WTC11 (cell line): ENCODE measurements around the gene NOTCH4. TPM values are rescaled to one million over a fixed set of nuclear protein-coding genes. Genes with fewer than 3 reads are reported as not detected.
A peak's percentile ranks its signal among the peaks of the same experiment; 100 is the strongest.

ENCODE experiments used
- ATAC-seq: fragments of 200-7000 bp; cut with Tn5 transposase; 2 replicates; pipeline ENCODE4 v1.10.0; 2021; ENCODE audit warnings: mild to moderate bottlenecking, moderate library complexity
- CTCF ChIA-PET: fragments of 300-600 bp; sonication (Branson Sonifier 250); formaldehyde crosslinking; loops from one replicate; lab custom pipeline; 2021; ENCODE audit warnings: antibody characterized with exemption; lab: Charles Lee
- POLR2A ChIA-PET: fragments of 350-600 bp; sonication (Branson Sonifier 250); formaldehyde crosslinking; loops from one replicate; lab custom pipeline; 2021; ENCODE audit warnings: antibody characterized with exemption; lab: Charles Lee
- DNase-seq: peaks from one replicate; pipeline ENCODE4 v3.0.0; 2021; ENCODE audit warnings: low spot score
- H3K27ac Mint-ChIP-seq: 2 replicates; pipeline ENCODE4 v1.8.0; 2021; ENCODE audit warnings: mixed read lengths
- H3K27me3 Mint-ChIP-seq: 2 replicates; pipeline ENCODE4 v1.8.0; 2021; ENCODE audit warnings: low read depth, mild to moderate bottlenecking, moderate library complexity, mixed read lengths
- H3K36me3 Mint-ChIP-seq: 2 replicates; pipeline ENCODE4 v1.8.0; 2021; ENCODE audit warnings: mixed read lengths
- H3K4me1 Mint-ChIP-seq: 2 replicates; pipeline ENCODE4 v1.8.0; 2022; ENCODE audit warnings: mixed read lengths
- H3K4me3 Mint-ChIP-seq: 2 replicates; pipeline ENCODE4 v1.8.0; 2021; ENCODE audit warnings: mild to moderate bottlenecking, moderate library complexity, mixed read lengths
- H3K9me3 Mint-ChIP-seq: 2 replicates; pipeline ENCODE4 v1.8.0; 2021; ENCODE audit warnings: mixed read lengths
- CBFB ChIP-seq: sonication (generic); formaldehyde crosslinking; IDR thresholded peaks from 2 replicates; pipeline ENCODE4 v1.8.1; 2022; ENCODE audit warnings: mild to moderate bottlenecking, low read depth, missing genetic modification reagents
- FOXK1 ChIP-seq: sonication (generic); formaldehyde crosslinking; IDR thresholded peaks from 2 replicates; pipeline ENCODE4 v1.8.0; 2022; ENCODE audit warnings: mild to moderate bottlenecking, moderate library complexity, missing genetic modification reagents
- GABPB1 ChIP-seq: sonication (generic); formaldehyde crosslinking; IDR thresholded peaks from 2 replicates; pipeline ENCODE4 v1.8.1; 2023; ENCODE audit warnings: mild to moderate bottlenecking, missing genetic modification reagents
- JUN ChIP-seq: sonication (generic); formaldehyde crosslinking; IDR thresholded peaks from 2 replicates; pipeline ENCODE4 v1.8.0; 2023; ENCODE audit warnings: mild to moderate bottlenecking, missing genetic modification reagents
- NFYB ChIP-seq: sonication (generic); formaldehyde crosslinking; conservative IDR thresholded peaks from 2 replicates; pipeline ENCODE4 v1.8.0; 2022; ENCODE audit warnings: low read depth, missing genetic modification reagents
- OVOL2 ChIP-seq: fragments of 250-450 bp; sonication (Bioruptor Pico); IDR thresholded peaks from 2 replicates; pipeline ENCODE4 v1.9.0; 2021; ENCODE audit warnings: mild to moderate bottlenecking, borderline replicate concordance
- RORB ChIP-seq: fragments of 250-450 bp; sonication (Bioruptor Pico); IDR thresholded peaks from 2 replicates; pipeline ENCODE4 v1.9.0; 2021; ENCODE audit warnings: mild to moderate bottlenecking
- SP1 ChIP-seq: sonication (generic); formaldehyde crosslinking; conservative IDR thresholded peaks from 2 replicates; pipeline ENCODE4 v1.8.1; 2022; ENCODE audit warnings: missing genetic modification reagents
- TCF7 ChIP-seq: sonication (generic); formaldehyde crosslinking; IDR thresholded peaks from 2 replicates; pipeline ENCODE4 v1.8.0; 2022; ENCODE audit warnings: mild to moderate bottlenecking, low read depth, missing genetic modification reagents, moderate library complexity
- ZNF219 ChIP-seq: sonication (generic); formaldehyde crosslinking; IDR thresholded peaks from 2 replicates; pipeline ENCODE4 v1.8.0; 2023; ENCODE audit warnings: missing genetic modification reagents, mild to moderate bottlenecking, borderline replicate concordance
- ZNF317 ChIP-seq: sonication (generic); formaldehyde crosslinking; IDR thresholded peaks from 2 replicates; pipeline ENCODE4 v1.8.1; 2023; ENCODE audit warnings: low read depth, mild to moderate bottlenecking, moderate library complexity, missing genetic modification reagents, borderline replicate concordance
- total RNA-seq: library from RNA; stranded (reverse); gene quantifications from 3 replicates; pipeline ENCODE4 v1.2.3, GENCODE V29; 2021
- TF ChIP-seq, protein P1 (sequence below): sonication (generic); formaldehyde crosslinking; IDR thresholded peaks from 2 replicates; pipeline ENCODE4 v1.8.0; 2022; ENCODE audit warnings: mild to moderate bottlenecking, missing genetic modification reagents
- TF ChIP-seq, protein P2 (sequence below): sonication (generic); formaldehyde crosslinking; IDR thresholded peaks from 2 replicates; pipeline ENCODE4 v1.8.0; 2022; ENCODE audit warnings: mild to moderate bottlenecking, missing genetic modification reagents
- TF ChIP-seq, protein P3 (sequence below): fragments of 250-450 bp; sonication (Bioruptor Pico); IDR thresholded peaks from 2 replicates; pipeline ENCODE4 v2.1.2; 2022; ENCODE audit warnings: mild to moderate bottlenecking, moderate library complexity
- TF ChIP-seq, protein P4 (sequence below): sonication (generic); formaldehyde crosslinking; IDR thresholded peaks from 2 replicates; pipeline ENCODE4 v1.8.0; 2023; ENCODE audit warnings: missing genetic modification reagents
- TF ChIP-seq, protein P5 (sequence below): sonication (generic); formaldehyde crosslinking; IDR thresholded peaks from 2 replicates; pipeline ENCODE4 v1.8.0; 2022; ENCODE audit warnings: mild to moderate bottlenecking, missing genetic modification reagents

Gene NOTCH4
- total RNA-seq, 1 experiment from 2014 or later = 2.6 TPM

DNA sequence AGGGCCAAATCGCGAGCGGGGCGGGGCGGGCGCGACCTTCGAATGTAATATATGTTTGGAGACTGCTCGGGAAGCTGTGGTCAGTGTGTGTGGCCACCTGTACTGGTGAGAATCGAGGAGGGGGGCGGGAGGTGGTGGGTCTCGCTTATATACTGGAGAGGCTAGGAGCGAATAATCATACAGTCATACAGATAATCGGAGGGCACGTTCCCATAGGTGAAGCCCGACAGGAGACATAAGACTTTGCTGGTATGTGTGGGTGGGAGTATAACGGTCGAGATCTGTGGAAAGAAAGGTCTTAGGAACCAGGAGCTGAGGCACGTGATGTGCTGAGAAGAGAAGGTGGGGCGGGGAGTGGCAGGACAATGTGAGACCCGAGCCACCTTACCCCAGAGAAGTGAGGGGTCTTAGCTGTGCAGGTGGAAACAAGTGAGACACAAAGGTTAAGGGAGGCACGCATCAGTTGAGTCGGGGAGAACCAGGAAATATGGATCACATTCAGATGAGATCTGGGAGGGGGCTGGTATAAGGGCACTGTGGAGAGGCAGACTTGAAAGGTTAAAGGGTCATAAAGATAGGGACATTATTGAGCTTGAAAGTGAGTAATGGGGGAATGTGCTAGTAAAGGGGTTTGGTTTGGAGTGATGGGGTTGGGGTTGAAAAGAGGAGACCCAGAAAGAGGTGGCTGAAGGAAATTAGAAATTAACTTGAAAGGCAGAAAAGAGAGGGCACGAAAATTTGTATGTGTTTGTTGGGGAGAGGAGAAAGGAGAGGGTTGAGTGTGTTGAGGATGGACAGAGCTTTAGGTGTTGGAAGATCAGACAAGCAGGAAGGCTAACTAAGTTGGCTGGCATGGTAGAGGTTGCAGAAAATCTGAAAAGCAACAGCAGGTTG lies 45.1 kb downstream of the NOTCH4 start:
- Mint-ChIP-seq H3K9me3 (no peaks in the 10 kb centered on the region), H3K27me3 (no peaks in the 10 kb centered on the region), H3K4me3 (peak overlapping the region; percentile 82), H3K36me3 (peaks cover 23% of the 10 kb centered on the region), H3K4me1 (peaks cover 32% of the 10 kb centered on the region), H3K27ac (peak overlapping the region; percentile 98)
- TF ChIP-seq, protein P1, sequence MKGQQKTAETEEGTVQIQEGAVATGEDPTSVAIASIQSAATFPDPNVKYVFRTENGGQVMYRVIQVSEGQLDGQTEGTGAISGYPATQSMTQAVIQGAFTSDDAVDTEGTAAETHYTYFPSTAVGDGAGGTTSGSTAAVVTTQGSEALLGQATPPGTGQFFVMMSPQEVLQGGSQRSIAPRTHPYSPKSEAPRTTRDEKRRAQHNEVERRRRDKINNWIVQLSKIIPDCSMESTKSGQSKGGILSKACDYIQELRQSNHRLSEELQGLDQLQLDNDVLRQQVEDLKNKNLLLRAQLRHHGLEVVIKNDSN (CRISPR knock-in tag) = peak; percentile 66
- TF ChIP-seq RORB = no peak
- TF ChIP-seq, protein P2, sequence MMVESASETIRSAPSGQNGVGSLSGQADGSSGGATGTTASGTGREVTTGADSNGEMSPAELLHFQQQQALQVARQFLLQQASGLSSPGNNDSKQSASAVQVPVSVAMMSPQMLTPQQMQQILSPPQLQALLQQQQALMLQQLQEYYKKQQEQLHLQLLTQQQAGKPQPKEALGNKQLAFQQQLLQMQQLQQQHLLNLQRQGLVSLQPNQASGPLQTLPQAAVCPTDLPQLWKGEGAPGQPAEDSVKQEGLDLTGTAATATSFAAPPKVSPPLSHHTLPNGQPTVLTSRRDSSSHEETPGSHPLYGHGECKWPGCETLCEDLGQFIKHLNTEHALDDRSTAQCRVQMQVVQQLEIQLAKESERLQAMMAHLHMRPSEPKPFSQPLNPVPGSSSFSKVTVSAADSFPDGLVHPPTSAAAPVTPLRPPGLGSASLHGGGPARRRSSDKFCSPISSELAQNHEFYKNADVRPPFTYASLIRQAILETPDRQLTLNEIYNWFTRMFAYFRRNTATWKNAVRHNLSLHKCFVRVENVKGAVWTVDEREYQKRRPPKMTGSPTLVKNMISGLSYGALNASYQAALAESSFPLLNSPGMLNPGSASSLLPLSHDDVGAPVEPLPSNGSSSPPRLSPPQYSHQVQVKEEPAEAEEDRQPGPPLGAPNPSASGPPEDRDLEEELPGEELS (CRISPR knock-in tag) = 0 out of 2 replicates have a peak, but pooled peaks have one; percentile 6
- no peak for ATAC-seq
- DNase-seq = no peak
- ChIA-PET POLR2A (interaction anchor here (3.7 kb wide), 1 partner anchor 16 kb away, joined by 25 read pairs; no protein-coding TSS in a partner anchor), CTCF (interaction anchor here (0.5 to 1.3 kb wide), 3 partner anchors 10 to 64 kb away, joined by 4 to 6 read pairs (median 4); no protein-coding TSS in a partner anchor)

DNA sequence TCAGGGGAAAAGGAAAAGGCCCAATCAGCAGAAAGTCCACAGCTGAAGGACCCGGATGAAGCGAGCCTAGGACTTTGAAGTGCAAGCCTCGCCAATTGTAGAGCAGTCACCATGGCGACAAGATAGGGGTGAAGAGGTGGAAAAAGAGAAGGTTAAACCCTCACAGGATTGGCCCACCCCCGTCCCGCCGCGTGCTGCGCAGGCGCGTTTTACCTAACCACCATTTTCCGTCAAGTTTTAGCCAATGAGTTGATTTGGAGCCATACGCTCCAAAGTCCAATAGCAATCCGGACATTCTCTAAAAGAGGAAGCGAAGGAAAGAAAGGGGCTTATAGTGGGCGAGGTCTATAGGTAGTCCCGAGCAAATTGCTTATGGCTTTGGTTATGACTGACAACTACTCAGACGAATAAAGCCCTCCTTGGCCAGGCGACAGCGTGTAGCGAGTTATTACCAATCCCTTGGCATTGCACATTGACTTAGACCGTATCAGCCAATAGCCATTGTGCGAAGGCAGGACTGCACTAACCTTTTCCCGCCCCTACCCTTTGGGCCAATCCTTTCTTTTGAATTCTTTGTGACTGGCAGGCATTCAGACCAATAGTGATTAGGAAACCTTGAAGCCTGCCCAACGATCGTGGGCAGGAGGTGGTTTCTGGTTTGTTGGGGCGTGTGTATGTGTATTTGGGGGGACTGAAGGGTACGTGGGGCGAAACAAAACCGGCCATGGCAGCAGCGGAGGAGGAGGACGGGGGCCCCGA lies 45.9 kb downstream of the NOTCH4 start, which contains the start of gene RNF5:
Gene RNF5, plus strand, starts transcription at position 618 of the 759 bp plus-strand sequence. Its CDS starts 107 bp downstream, at position 725.
- CTCF ChIA-PET = interaction anchor here (0.6 to 2.6 kb wide), 12 partner anchors 10 to 488 kb away, joined by 3 to 30 read pairs (median 4); partner anchors contain the start of gene GPSM3
- peaks cover 23% of the 10 kb centered on the region for H3K36me3 Mint-ChIP-seq

More for the DNA sequence above, 45.9 kb downstream of the NOTCH4 start, which contains the start of gene RNF5:
- TF ChIP-seq, protein P3, sequence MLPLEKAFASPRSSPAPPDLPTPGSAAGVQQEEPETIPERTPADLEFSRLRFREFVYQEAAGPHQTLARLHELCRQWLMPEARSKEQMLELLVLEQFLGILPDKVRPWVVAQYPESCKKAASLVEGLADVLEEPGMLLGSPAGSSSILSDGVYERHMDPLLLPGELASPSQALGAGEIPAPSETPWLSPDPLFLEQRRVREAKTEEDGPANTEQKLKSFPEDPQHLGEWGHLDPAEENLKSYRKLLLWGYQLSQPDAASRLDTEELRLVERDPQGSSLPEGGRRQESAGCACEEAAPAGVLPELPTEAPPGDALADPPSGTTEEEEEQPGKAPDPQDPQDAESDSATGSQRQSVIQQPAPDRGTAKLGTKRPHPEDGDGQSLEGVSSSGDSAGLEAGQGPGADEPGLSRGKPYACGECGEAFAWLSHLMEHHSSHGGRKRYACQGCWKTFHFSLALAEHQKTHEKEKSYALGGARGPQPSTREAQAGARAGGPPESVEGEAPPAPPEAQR (CRISPR knock-in tag) = no peak
- no peak for TF ChIP-seq CBFB (CRISPR knock-in tag)
- TF ChIP-seq, protein P4, sequence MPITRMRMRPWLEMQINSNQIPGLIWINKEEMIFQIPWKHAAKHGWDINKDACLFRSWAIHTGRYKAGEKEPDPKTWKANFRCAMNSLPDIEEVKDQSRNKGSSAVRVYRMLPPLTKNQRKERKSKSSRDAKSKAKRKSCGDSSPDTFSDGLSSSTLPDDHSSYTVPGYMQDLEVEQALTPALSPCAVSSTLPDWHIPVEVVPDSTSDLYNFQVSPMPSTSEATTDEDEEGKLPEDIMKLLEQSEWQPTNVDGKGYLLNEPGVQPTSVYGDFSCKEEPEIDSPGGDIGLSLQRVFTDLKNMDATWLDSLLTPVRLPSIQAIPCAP (CRISPR knock-in tag) = no peak
- no peak for TF ChIP-seq SP1 (CRISPR knock-in tag)
- no peak for TF ChIP-seq RORB
- TF ChIP-seq ZNF317 (CRISPR knock-in tag) = no peak
- TF ChIP-seq JUN (CRISPR knock-in tag) = no peak
- TF ChIP-seq, protein P5, sequence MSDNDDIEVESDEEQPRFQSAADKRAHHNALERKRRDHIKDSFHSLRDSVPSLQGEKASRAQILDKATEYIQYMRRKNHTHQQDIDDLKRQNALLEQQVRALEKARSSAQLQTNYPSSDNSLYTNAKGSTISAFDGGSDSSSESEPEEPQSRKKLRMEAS = peak; percentile 24; the same call in 1 of the 2 replicates
- no peak for TF ChIP-seq TCF7 (CRISPR knock-in tag)
- no peak for TF ChIP-seq ZNF219 (CRISPR knock-in tag)
- 0 out of 2 replicates have a peak, but pooled peaks have one; percentile 17 for TF ChIP-seq FOXK1 (CRISPR knock-in tag)
- TF ChIP-seq GABPB1 (CRISPR knock-in tag) = 0 out of 2 replicates have a peak, but pooled peaks have one; percentile 29
- TF ChIP-seq OVOL2 (CRISPR knock-in tag) = no peak
- TF ChIP-seq, protein P2 (CRISPR knock-in tag) = 0 out of 2 replicates have a peak, but pooled peaks have one; percentile 8
- peak; percentile 89 for TF ChIP-seq NFYB
- DNase-seq = peak; percentile 94
- peak; percentile 78 for ATAC-seq
- Mint-ChIP-seq H3K4me3 (peak within 1 kb of the TSS; percentile 82), H3K4me1 (peaks cover 38% of the 10 kb centered on the region), H3K9me3 (no peaks in the 10 kb centered on the region), H3K27ac (peak within 1 kb of the TSS; percentile 98), H3K27me3 (no peaks in the 10 kb centered on the region)
- POLR2A ChIA-PET = interaction anchor here (0.6 to 3.7 kb wide), 9 partner anchors 10 to 794 kb away, joined by 3 to 25 read pairs (median 5); partner anchors contain the start of genes FKBPL, GPSM3 and PBX2
